ENCODE data around the gene CLTCL1.
"Not testable (repeated sequence)": the region's sequence is repeated elsewhere in the genome, so short reads cannot be mapped to it uniquely, and the experiment has no call there.

GRCh38 chr22:19330205-19330604 lies 38.7 kb upstream of the CLTCL1 start:
- TF ChIP-seq POLR2AphosphoS5 (IDR thresholded peaks at IDR 0.05; ENCODE audit: low read depth, low read length); REST (IDR thresholded peaks at IDR 0.05; ENCODE audit: low read depth); CTCF (IDR thresholded peaks at IDR 0.05 in 2 of 3, conservative IDR thresholded peaks at IDR 0.05 in 1 of 3; ENCODE audit: borderline replicate concordance in 1 of 3, insufficient read depth in 1 of 3, low read depth in 2 of 3, low read length in 2 of 3); EZH2 (IDR thresholded peaks at IDR 0.05); MAX (IDR thresholded peaks at IDR 0.05); RAD21 (IDR thresholded peaks at IDR 0.05; ENCODE audit: low read depth); ZNF274 (IDR thresholded peaks at IDR 0.05; ENCODE audit: low read depth, low read length); ATF3 (IDR thresholded peaks at IDR 0.05); CBX3 (IDR thresholded peaks at IDR 0.05; ENCODE audit: low read depth); ZFX (IDR thresholded peaks at IDR 0.05); SP1 (IDR thresholded peaks at IDR 0.05; ENCODE audit: low read depth); ZBTB33 (IDR thresholded peaks at IDR 0.05; ENCODE audit: extremely low read depth, insufficient replicate concordance, low read length); YY1 (IDR thresholded peaks at IDR 0.05; ENCODE audit: extremely low read depth, insufficient replicate concordance, low read depth, low read length): not testable (repeated sequence)
